Nephron progenitor cell (in vitro differentiated cells): ENCODE results near the gene SPATA20.

Source experiments
- DNase-seq: peaks from one replicate; pipeline ENCODE4 v3.0.0; 2021
- H3K27ac Mint-ChIP-seq: 2 replicates; pipeline ENCODE4 v1.8.0; 2021; ENCODE audit warnings: mild to moderate bottlenecking, moderate library complexity, mixed read lengths
- H3K27me3 Mint-ChIP-seq: 2 replicates; pipeline ENCODE4 v1.8.0; 2021; ENCODE audit warnings: mild to moderate bottlenecking, low read depth, mixed read lengths; ENCODE audit not compliant: poor library complexity
- H3K36me3 Mint-ChIP-seq: 2 replicates; pipeline ENCODE4 v1.8.0; 2021; ENCODE audit warnings: low read depth, mixed read lengths
- H3K4me1 Mint-ChIP-seq: 2 replicates; pipeline ENCODE4 v1.8.0; 2021; ENCODE audit warnings: mixed read lengths
- H3K4me3 Mint-ChIP-seq: 2 replicates; pipeline ENCODE4 v1.8.0; 2021; ENCODE audit warnings: mild to moderate bottlenecking, moderate library complexity, mixed read lengths
- H3K9me3 Mint-ChIP-seq: 2 replicates; pipeline ENCODE4 v1.8.0; 2021; ENCODE audit warnings: mild to moderate bottlenecking, moderate library complexity, mixed read lengths
- TF ChIP-seq, protein P1 (sequence below): fragments of 200-600 bp; sonication (generic); IDR thresholded peaks from 2 replicates; pipeline ENCODE4 v1.5.0; 2021; ENCODE audit warnings: antibody characterized with exemption

The SPATA20 gene

DNA sequence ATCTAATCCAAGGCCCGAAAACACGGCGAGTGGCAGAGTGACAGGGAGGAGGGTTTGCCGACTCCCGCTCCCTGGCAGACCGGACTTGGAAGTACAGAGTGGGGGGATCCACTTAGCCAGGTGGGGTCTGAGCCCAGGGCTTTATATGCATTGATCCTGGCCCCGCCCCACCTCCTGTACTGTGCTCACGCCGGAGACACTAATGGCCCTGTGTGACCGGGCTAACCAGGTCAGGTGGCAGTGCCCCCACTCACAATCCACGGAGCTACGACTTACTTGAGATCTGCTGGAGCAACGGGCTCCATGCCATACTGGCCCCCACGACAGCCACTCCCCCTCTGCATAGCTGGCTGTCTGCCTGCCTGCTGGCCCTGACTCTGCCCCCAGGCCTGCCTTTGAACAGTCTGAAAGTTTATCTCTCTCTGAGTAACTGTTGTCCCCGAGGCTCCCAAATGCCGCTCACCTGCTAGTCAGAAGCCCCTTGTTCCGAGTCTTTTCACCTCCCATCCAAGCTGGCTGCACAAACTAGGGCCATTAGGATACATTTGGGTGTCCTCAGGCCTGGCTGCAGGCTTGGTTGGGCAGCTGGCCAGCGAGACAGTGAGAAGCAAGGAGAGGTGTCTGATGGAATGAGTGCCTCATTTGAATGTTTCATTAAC is 41.5 kb downstream of the SPATA20 start:
- H3K4me1 Mint-ChIP-seq, result peaks cover 85% of the 10 kb centered on the region
- no peak for DNase-seq
- no peaks in the 10 kb centered on the region for H3K9me3 Mint-ChIP-seq
- no peaks in the 10 kb centered on the region for H3K36me3 Mint-ChIP-seq
- H3K4me3 Mint-ChIP-seq, result peak overlapping the region; percentile 34
- peaks cover 11% of the 10 kb centered on the region for H3K27me3 Mint-ChIP-seq
- H3K27ac Mint-ChIP-seq, result peak overlapping the region; percentile 64
- TF ChIP-seq, protein P1, sequence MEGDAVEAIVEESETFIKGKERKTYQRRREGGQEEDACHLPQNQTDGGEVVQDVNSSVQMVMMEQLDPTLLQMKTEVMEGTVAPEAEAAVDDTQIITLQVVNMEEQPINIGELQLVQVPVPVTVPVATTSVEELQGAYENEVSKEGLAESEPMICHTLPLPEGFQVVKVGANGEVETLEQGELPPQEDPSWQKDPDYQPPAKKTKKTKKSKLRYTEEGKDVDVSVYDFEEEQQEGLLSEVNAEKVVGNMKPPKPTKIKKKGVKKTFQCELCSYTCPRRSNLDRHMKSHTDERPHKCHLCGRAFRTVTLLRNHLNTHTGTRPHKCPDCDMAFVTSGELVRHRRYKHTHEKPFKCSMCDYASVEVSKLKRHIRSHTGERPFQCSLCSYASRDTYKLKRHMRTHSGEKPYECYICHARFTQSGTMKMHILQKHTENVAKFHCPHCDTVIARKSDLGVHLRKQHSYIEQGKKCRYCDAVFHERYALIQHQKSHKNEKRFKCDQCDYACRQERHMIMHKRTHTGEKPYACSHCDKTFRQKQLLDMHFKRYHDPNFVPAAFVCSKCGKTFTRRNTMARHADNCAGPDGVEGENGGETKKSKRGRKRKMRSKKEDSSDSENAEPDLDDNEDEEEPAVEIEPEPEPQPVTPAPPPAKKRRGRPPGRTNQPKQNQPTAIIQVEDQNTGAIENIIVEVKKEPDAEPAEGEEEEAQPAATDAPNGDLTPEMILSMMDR, result no peak

DNA sequence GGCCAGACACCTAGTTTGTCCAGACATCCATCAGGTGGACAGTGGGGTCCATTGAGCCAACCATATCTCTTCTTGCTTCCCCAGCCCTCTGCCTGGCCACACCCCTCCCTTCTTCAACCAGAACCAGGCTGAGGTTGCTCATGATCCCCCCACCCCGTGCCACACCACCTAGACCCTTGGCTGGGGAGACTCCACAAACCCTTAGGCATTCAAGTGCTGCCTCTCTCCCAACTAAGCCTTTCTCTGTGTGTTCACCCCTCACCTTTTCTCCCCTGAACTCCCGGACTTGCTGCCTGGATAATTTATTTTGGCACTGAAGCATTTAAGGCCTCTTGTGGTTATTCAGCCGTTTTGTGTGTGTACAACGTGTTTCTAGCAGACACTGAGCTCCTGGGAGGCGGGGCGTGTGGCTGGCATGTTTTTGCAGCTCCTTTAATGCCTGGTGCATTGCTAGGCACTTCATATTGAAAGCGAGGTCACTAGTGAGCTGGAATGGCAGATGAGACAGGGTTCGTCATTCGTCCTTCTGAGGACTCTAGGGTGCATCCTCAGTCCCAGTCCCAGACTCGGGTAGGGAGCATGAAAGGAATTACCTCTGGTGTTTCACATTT is 42.2 kb downstream of the SPATA20 start:
- H3K27ac Mint-ChIP-seq, result peak overlapping the region; percentile 94
- TF ChIP-seq, protein P1, result no peak
- H3K9me3 Mint-ChIP-seq, result no peaks in the 10 kb centered on the region
- H3K4me3 Mint-ChIP-seq, result peak overlapping the region; percentile 34
- H3K27me3 Mint-ChIP-seq, result peaks cover 10% of the 10 kb centered on the region
- peaks cover 85% of the 10 kb centered on the region for H3K4me1 Mint-ChIP-seq
- no peak for DNase-seq
- no peaks in the 10 kb centered on the region for H3K36me3 Mint-ChIP-seq

DNA sequence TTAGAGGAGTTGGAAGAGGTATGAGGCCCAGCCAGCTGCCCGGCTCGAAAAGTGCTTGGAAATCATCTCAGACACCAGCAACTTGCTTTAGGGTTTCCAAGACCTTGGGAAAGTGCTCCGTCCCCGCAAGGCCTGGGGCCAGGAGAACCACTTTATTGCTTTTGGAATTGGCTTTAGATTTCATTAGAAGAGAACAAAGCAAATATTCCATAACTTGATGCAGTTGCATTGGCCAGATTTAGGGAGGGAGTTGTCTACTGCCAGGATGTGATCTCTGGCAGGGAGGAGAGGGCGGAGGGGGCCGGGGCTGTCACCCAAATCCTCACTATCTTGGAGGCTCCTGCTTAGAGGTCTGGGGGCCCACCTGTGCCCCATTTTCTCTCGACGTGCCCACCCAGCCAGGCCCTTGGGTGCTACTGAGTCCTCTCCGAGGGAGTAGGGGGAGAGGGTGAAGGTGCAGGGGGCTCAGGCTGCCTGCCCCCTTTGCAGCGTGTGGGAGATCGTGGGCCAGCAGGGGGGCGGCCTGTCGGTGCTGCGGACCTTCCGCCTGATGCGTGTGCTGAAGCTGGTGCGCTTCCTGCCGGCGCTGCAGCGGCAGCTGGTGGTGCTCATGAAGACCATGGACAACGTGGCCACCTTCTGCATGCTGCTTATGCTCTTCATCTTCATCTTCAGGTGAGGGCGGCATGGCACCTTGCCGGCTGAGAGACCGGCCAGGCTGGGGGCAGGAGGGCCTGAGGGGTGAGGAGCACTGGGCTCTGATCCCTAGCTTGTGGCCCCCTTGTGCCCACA is 44.2 kb downstream of the SPATA20 start:
- no peak overlapping the region for H3K4me3 Mint-ChIP-seq
- H3K27ac Mint-ChIP-seq, result no peak overlapping the region
- no peak for DNase-seq
- TF ChIP-seq, protein P1, result no peak
- H3K27me3 Mint-ChIP-seq, result peaks cover 15% of the 10 kb centered on the region
- H3K36me3 Mint-ChIP-seq, result no peaks in the 10 kb centered on the region
- H3K9me3 Mint-ChIP-seq, result no peaks in the 10 kb centered on the region
- H3K4me1 Mint-ChIP-seq, result peaks cover 76% of the 10 kb centered on the region

DNA sequence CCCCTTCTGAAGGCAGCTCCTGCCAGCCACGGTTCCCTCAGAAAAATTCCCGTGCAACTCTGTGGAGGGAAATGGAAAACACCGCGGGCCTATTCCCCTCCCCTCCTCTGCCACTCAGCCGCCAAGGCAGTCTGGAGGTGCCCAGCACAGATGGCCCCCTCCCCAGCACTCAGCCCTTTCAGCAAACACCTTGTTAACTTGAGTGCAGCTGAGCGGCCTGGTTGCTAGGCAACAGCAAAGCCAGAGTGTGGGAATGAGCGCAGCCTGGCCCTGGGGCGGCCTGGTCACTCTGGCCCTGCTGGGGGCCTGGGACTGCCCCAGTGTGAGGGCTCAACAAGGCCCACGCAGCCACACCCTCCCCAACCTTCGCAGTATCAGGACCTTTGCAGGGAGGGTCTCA is 46.3 kb downstream of the SPATA20 start:
- TF ChIP-seq, protein P1, result no peak
- H3K4me3 Mint-ChIP-seq, result no peak overlapping the region
- no peak overlapping the region for H3K27ac Mint-ChIP-seq
- DNase-seq, result peak; percentile 77
- H3K9me3 Mint-ChIP-seq, result no peaks in the 10 kb centered on the region
- H3K27me3 Mint-ChIP-seq, result peaks cover 23% of the 10 kb centered on the region
- no peaks in the 10 kb centered on the region for H3K36me3 Mint-ChIP-seq
- H3K4me1 Mint-ChIP-seq, result peaks cover 55% of the 10 kb centered on the region

DNA sequence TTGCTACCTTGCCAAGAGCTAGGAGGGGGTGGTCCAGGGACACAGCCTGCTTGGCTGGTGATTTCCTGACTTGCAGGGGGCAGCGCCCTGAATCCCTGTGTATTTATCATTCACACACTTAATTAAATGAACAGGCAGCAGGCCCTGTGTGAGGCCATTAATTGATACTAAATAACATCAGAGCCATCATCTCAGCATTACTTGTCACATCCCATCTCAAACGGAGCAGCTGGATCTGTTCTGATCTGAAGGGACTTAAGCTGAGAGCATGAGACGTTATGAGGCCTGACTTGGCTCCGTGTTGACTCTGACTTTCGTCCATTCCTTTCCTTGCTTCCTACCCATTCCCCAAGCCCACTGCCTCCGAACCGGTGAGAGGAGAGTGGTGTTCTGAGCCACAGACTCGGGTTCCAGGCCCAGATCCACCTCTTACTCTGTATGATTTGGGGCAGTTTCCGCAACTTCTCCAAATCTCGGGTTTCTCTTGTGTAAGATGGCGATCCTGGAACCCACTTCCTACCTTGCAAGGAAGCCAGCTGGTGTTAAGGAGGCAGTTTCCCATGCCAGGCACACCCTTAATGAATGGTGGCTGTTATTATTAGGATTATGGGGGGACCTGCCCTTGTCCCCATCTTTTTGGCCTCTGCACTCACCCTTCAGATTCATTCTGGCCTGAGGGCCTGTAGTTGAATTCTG is 47.3 kb downstream of the SPATA20 start:
- Mint-ChIP-seq H3K4me1 (peaks cover 46% of the 10 kb centered on the region), H3K36me3 (no peaks in the 10 kb centered on the region), H3K27ac (peak overlapping the region; percentile 41), H3K9me3 (no peaks in the 10 kb centered on the region), H3K27me3 (peaks cover 30% of the 10 kb centered on the region), H3K4me3 (no peak overlapping the region)
- TF ChIP-seq, protein P1, result no peak
- no peak for DNase-seq
